22Rv1 (cell line): ENCODE results near the gene NPTXR.

Source experiments
- H3K27ac ChIP-seq: fragments of 450-650 bp; 2 replicates; pipeline ENCODE4 v1.5.1; 2017
- CTCF ChIP-seq: fragments of 450-650 bp; IDR thresholded peaks from 2 replicates; pipeline ENCODE4 v1.5.1; 2017; ENCODE audit warnings: mild to moderate bottlenecking
- ZFX ChIP-seq: fragments of 450-650 bp; IDR thresholded peaks from 2 replicates; pipeline ENCODE4 v1.6.1; 2017; ENCODE audit warnings: antibody characterized with exemption, borderline replicate concordance

The NPTXR gene

GRCh38 chr22:38793721-38794466 lies 49.9 kb downstream of the NPTXR start, which contains the start of gene DNAL4:
DNAL4 (minus strand) TSS chr22:38794143; CDS start chr22:38782731, 11,412 bp downstream.
- H3K27ac ChIP-seq: peak within 1 kb of the TSS; percentile 42; the same call in 1 of the 2 replicates
- TF ChIP-seq CTCF (no peak), ZFX (no peak)

GRCh38 chr22:38793317-38793716 lies 50.5 kb downstream of the NPTXR start:
- TF ChIP-seq CTCF (no peak), ZFX (no peak)
- peak overlapping the region; percentile 42; the same call in 1 of the 2 replicates for H3K27ac ChIP-seq

GRCh38 chr22:38792833-38793232 lies 51.0 kb downstream of the NPTXR start:
- no peak for TF ChIP-seq CTCF
- TF ChIP-seq ZFX: no peak
- H3K27ac ChIP-seq: peak overlapping the region; percentile 42; the same call in 1 of the 2 replicates

- TF ChIP-seq CTCF (no peak), ZFX (no peak)
- H3K27ac ChIP-seq: no peak overlapping the region
Observed at GRCh38 chr22:38789606-38790005, 54.2 kb downstream of the NPTXR start.

- H3K27ac ChIP-seq: no peak overlapping the region
- TF ChIP-seq ZFX (no peak), CTCF (no peak)
Observed at GRCh38 chr22:38788846-38789245, 55.0 kb downstream of the NPTXR start.

- TF ChIP-seq CTCF (no peak), ZFX (no peak)
Observed at GRCh38 chr22:38788021-38788816, 55.6 kb downstream of the NPTXR start.

GRCh38 chr22:38786631-38787030 lies 57.2 kb downstream of the NPTXR start:
- H3K27ac ChIP-seq: no peak overlapping the region
- TF ChIP-seq CTCF: no peak
- TF ChIP-seq ZFX: no peak

More at GRCh38 chr22:38788021-38788816, 55.6 kb downstream of the NPTXR start:
- H3K27ac ChIP-seq: no peak overlapping the region
